Choroid plexus epithelial cell (primary cell): ENCODE measurements around the gene HCN3.

Source experiments
- DNase-seq: peaks from one replicate; pipeline ENCODE4 v3.0.0-alpha.2; 2010; ENCODE audit warnings: low read depth
- H3K4me3 ChIP-seq: 2 replicates; pipeline ENCODE4 v1.5.1; 2011; ENCODE audit warnings: low read depth, mild to moderate bottlenecking, control low read depth, low read length, moderate library complexity
- CTCF ChIP-seq: conservative IDR thresholded peaks from 2 replicates; pipeline ENCODE4 v1.5.1; 2011; ENCODE audit warnings: low read depth, mild to moderate bottlenecking, control low read depth, inconsistent platforms, low read length, moderate library complexity

HCN3 gene

GRCh38 chr1:155316922-155317321 is 39.7 kb downstream of the HCN3 start:
- no peak for DNase-seq
- TF ChIP-seq CTCF = no peak
- no peak overlapping the region for H3K4me3 ChIP-seq

GRCh38 chr1:155318082-155318481 is 40.8 kb downstream of the HCN3 start:
- TF ChIP-seq CTCF = no peak
- no peak overlapping the region for H3K4me3 ChIP-seq
- DNase-seq = no peak

- no peak overlapping the region for H3K4me3 ChIP-seq
- TF ChIP-seq CTCF = no peak
- DNase-seq = no peak
Observed at GRCh38 chr1:155319536-155319935, 42.3 kb downstream of the HCN3 start.

- H3K4me3 ChIP-seq = peak overlapping the region; percentile 68
- DNase-seq = no peak
- no peak for TF ChIP-seq CTCF
Observed at GRCh38 chr1:155320252-155320651, 43.0 kb downstream of the HCN3 start.

- H3K4me3 ChIP-seq = peak within 1 kb of the TSS; percentile 68
Observed at GRCh38 chr1:155320661-155321617, 43.7 kb downstream of the HCN3 start, which contains the start of gene RUSC1. RUSC1 (plus strand) TSS chr1:155320894; CDS start chr1:155321774, 880 bp downstream.

GRCh38 chr1:155321639-155322503 is 44.6 kb downstream of the HCN3 start:
- no peak for TF ChIP-seq CTCF
- peak overlapping the region; percentile 68 for H3K4me3 ChIP-seq
- no peak for DNase-seq

More at GRCh38 chr1:155320661-155321617, 43.7 kb downstream of the HCN3 start, which contains the start of gene RUSC1:
- TF ChIP-seq CTCF = no peak
- peak; percentile 58 for DNase-seq
